Kidney epithelial cell (primary cell): ENCODE results near the gene NHSL2. TPM values are rescaled to one million over a fixed set of nuclear protein-coding genes. Genes with fewer than 3 reads are reported as not detected.

ENCODE experiments used
- DNase-seq: peaks from one replicate; pipeline ENCODE4 v3.0.0-alpha.2; 2010; ENCODE audit warnings: low read depth
- H3K27me3 ChIP-seq: 2 replicates; pipeline ENCODE4 v1.6.0; 2011; ENCODE audit warnings: low read length; ENCODE audit not compliant: control insufficient read depth, insufficient read depth
- H3K36me3 ChIP-seq: 2 replicates; pipeline ENCODE4 v1.5.1; 2011; ENCODE audit warnings: low read length; ENCODE audit not compliant: control insufficient read depth, insufficient read depth
- H3K4me3 ChIP-seq: 2 replicates; pipeline ENCODE4 v1.5.1; 2011; ENCODE audit warnings: low read depth, mild to moderate bottlenecking, control low read depth, low read length
- CTCF ChIP-seq: IDR thresholded peaks from 2 replicates; pipeline ENCODE4 v1.5.1; 2011; ENCODE audit warnings: mild to moderate bottlenecking, moderate library complexity, low read length, control low read depth, inconsistent platforms; ENCODE audit not compliant: insufficient read depth, poor library complexity, severe bottlenecking
- total RNA-seq: library from RNA; depleted of rRNA; stranded (reverse); fragments of >200 nt; gene quantifications from 2 replicates; pipeline ENCODE4 v1.2.3, GENCODE V29; 2015

The NHSL2 gene
- total RNA-seq, 1 donor from 2014 or later, result 1.4 TPM

- DNase-seq, result peak; percentile 48
- TF ChIP-seq CTCF, result no peak
- H3K4me3 ChIP-seq, result no peak overlapping the region
Observed at GRCh38 chrX:71917621-71918343, 7.1 kb downstream of the NHSL2 start.

GRCh38 chrX:71919431-71919830 lies 8.8 kb downstream of the NHSL2 start:
- no peak for DNase-seq
- H3K4me3 ChIP-seq, result no peak overlapping the region
- H3K27me3 ChIP-seq, result no peaks in the 10 kb centered on the region
- H3K36me3 ChIP-seq, result no peaks in the 10 kb centered on the region
- TF ChIP-seq CTCF, result no peak

More at GRCh38 chrX:71917621-71918343, 7.1 kb downstream of the NHSL2 start:
- Histone ChIP-seq H3K36me3 (no peaks in the 10 kb centered on the region), H3K27me3 (no peaks in the 10 kb centered on the region)

GRCh38 chrX:71919886-71920285 lies 9.2 kb downstream of the NHSL2 start:
- Histone ChIP-seq H3K36me3 (no peaks in the 10 kb centered on the region), H3K27me3 (no peaks in the 10 kb centered on the region), H3K4me3 (no peak overlapping the region)
- no peak for DNase-seq
- TF ChIP-seq CTCF, result no peak

- H3K27me3 ChIP-seq, result no peaks in the 10 kb centered on the region
- H3K36me3 ChIP-seq, result no peaks in the 10 kb centered on the region
- no peak overlapping the region for H3K4me3 ChIP-seq
- no peak for DNase-seq
- TF ChIP-seq CTCF, result no peak
Observed at GRCh38 chrX:71922686-71923085, 12.0 kb downstream of the NHSL2 start.

- Histone ChIP-seq H3K4me3 (no peak overlapping the region), H3K27me3 (no peaks in the 10 kb centered on the region), H3K36me3 (no peaks in the 10 kb centered on the region)
- TF ChIP-seq CTCF, result no peak
- no peak for DNase-seq
Observed at GRCh38 chrX:71923516-71923915, 12.9 kb downstream of the NHSL2 start.

GRCh38 chrX:71927040-71927439 lies 16.4 kb downstream of the NHSL2 start:
- Histone ChIP-seq H3K4me3 (no peak overlapping the region), H3K36me3 (no peaks in the 10 kb centered on the region), H3K27me3 (no peaks in the 10 kb centered on the region)
- no peak for DNase-seq
- no peak for TF ChIP-seq CTCF
